GM18508 (cell line): ENCODE measurements around the gene GSTM2.
"Not testable (repeated sequence)": the region's sequence is repeated elsewhere in the genome, so short reads cannot be mapped to it uniquely, and the experiment has no call there.

Experiments
- ATAC-seq: cut with Tn5 transposase; IDR thresholded peaks from one replicate; pipeline ENCODE4 v1.9.1; 2021; ENCODE audit warnings: moderate number of reproducible peaks; ENCODE audit not compliant: insufficient read depth, unreplicated experiment

GSTM2 gene

DNA sequence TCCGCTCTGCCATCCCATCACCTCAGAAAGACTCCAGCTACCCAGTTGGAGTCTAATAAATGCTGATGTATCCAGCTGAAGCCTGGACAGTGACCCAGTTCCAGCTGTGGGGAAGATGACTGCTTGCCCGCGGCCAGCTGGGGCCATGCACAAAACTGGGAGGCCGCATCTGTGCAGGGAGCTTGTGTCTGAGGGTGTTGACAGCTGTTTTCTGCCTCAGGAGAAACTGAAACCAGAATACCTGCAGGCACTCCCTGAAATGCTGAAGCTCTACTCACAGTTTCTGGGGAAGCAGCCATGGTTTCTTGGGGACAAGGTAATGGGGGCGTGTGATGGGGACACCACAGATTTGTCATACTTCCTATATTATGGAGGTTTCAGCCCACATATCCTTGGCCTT is 3.2 kb downstream of the GSTM2 start:
- ATAC-seq: no peak

GRCh38 chr1:109673861-109674260 is 6.0 kb downstream of the GSTM2 start:
- ATAC-seq: not testable (repeated sequence)

DNA sequence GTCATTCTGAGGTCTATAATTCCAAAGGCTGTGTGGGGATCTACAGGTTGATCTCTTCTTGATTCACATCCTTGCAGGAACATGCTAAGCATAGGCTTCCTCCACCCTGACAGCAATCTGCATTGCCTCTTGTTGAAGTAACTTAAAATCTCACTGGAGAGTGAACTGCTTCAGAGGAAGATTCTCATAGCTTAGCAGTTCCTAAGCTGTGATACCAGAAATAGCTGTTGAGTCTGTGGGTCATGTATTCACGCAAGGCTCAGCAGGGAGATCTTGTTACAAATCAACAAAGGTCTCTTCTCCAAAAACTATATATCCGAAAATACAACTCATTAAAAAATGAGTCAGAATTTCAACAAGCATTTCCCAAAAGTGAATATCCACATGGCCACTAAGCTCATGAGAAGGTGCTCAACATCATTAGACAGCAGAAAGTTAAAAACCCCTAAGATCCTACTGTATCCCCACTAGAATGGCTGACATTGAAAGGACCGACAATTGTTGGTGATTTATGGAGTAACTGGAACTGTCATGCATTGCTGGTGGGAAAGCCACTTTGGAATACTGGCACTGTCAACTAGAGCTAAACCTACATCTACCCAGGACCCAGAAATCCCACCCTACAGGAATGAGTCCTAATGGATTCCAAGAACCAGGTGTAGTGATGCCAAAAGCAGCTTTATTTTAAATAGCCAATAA is 9.0 kb downstream of the GSTM2 start:
- not testable (repeated sequence) for ATAC-seq

DNA sequence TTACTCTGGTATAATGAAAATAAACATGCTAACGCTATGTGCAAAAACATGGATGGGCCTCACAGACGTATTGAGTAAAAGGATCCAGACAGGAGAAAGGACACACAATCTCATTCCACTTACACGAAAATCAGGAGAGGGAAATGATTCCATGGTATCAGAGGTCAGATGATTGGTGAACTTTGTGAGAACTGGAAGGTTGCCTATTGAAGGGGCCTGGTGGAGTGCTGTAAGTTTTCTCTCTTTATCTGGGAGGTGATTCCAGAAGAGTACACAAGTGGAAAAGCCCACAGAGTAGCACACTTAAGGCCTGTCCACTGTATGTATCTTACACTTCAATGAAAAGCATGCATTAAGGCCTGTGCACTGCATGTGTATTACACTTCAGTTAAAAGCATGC is 9.6 kb downstream of the GSTM2 start:
- no peak for ATAC-seq

- ATAC-seq: not testable (repeated sequence)
Measured at GRCh38 chr1:109678637-109679036, 10.8 kb downstream of the GSTM2 start.

GRCh38 chr1:109684777-109685176 is 16.9 kb downstream of the GSTM2 start:
- not testable (repeated sequence) for ATAC-seq

GRCh38 chr1:109685399-109685798 is 17.5 kb downstream of the GSTM2 start:
- not testable (repeated sequence) for ATAC-seq

DNA sequence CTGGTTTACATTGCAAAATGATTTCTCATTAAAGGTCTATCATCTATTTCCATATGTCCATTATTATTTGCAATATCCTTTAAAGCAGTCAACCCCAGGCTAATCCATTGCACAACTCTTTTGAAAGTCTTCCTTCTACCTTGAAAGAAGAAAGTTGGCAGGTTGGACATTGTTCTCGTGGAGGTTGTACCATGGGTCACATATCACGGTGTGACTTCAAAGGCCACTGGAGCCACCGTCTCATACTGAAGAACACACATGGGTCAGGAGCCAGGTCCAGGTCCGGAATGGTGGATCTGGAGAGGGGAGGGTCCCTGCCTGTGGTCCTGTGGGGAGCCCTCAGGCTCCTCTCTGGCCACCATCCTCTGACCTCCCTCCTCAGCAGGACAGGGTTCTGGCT is 18.0 kb downstream of the GSTM2 start:
- ATAC-seq: not testable (repeated sequence)

DNA sequence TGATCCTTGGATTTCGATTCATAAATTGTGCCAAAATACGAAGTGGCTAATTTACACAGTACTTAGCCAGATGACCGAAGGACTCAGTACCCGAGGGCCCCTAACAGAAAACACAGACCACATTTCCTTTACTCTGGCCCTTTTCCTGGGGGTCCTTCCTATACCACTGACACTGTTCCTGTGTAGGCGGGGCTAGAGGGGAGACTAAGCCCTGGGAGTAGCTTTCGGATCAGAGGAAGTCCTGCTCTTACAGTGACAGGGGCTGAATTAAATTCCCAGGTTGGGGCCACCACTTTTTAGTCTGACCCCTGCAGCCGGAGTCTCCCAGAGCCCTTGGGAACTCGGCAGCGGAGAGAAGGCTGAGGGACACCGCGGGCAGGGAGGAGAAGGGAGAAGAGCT is 19.3 kb downstream of the GSTM2 start:
- not testable (repeated sequence) for ATAC-seq

- ATAC-seq: no peak
Measured at GRCh38 chr1:109687641-109688499, 20.0 kb downstream of the GSTM2 start, which contains the start of gene GSTM1. TSS of gene GSTM1 (plus strand) at chr1:109687817. CDS start at chr1:109687874, 57 bp downstream.

GRCh38 chr1:109689844-109690405 is 22.1 kb downstream of the GSTM2 start:
- ATAC-seq: no peak

DNA sequence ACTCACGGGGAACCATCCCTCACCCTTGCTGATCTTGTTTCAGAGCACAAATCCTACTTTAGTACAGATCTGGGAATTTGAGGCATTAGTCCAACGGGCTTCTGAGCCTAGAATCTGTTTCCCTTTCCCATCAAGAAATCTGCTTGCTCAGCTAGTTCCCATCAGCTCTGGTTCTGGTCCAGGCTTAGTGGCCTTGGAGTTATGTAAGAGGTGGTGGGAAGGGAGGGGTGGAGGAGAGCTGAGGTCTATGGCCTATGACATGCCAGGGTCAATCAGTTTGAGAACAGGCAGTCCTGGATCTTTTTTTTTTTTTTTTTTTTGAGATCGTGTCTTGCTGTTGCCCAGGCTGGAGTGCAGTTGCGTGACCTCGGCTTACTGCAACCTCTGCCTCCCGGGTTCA is 23.9 kb downstream of the GSTM2 start:
- ATAC-seq: no peak

GRCh38 chr1:109694400-109694799 is 26.5 kb downstream of the GSTM2 start:
- not testable (repeated sequence) for ATAC-seq

- not testable (repeated sequence) for ATAC-seq
Measured at GRCh38 chr1:109695138-109695537, 27.3 kb downstream of the GSTM2 start.

- ATAC-seq: no peak
Measured at GRCh38 chr1:109697066-109697465, 29.2 kb downstream of the GSTM2 start.

DNA sequence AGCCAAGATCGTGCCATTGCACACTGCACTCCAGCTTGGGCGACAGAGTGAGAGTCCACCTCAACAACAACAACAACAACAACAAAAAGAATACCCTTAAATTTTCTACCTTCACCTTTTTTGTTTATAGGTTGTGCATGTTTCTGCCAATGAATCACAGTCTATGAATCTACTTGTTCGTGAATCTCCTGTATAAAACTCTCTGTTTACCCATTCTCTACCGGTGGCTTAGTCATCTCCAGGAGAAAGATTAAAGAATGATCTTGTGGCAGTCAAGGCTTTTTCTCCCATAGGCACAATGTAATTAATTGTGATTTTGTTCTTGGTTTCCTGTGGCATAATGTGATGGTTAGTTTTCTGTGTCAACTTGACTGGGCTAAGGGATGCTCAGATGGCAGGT is 30.0 kb downstream of the GSTM2 start:
- ATAC-seq: not testable (repeated sequence)

DNA sequence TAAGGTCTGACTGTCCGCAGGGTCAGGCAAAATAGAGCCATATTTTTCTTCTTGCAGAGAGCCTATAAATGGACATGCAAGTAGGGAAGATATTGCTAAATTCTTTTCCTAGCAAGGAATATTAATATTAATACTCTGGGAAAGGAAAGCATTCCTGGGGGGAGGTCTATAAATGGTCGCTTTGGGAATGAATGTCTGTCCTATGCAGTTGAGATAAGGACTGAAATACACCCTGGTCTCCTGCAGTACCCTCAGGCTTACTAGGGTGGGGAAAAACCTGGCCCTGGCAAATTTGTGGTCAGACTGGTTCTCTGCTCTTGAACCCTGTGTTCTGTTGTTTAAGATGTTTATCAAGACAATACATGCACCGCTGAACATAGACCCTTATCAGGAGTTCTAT is 35.1 kb downstream of the GSTM2 start:
- ATAC-seq: not testable (repeated sequence)

- no peak for ATAC-seq
Measured at GRCh38 chr1:109704173-109704572, 36.3 kb downstream of the GSTM2 start.

DNA sequence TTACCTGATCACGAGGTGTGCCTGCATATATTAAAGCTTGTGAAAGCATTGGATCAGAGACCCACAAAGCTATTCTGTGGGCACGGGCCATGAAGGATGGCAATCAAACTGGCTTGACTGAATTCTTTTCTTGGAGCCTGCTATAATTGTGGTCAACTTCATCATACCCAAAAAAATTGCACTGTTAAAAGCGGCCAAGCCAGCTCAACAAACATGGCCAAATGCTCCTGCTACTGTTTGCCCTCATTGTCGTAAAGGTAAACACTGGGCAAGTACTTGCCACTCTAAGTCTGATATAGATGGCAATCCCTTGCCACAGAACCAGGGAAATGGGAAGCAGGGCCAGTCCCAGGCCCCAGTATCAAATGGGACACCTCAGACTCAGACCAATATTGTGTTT is 37.6 kb downstream of the GSTM2 start:
- ATAC-seq: no peak

DNA sequence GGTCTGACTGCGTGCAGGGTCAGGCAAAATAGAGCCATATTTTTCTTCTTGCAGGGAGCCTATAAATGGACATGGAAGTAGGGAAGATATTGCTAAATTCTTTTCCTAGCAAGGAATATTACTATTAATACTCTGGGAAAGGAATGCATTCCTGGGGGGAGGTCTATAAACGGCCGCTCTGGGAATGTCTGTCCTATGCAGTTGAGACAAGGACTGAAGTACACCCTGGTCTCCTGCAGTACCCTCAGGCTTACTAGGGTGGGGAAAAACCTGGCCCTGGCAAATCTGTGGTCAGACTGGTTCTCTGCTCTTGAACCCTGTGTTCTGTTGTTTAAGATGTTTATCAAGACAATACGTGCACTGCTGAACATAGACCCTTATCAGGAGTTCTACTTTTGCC is 41.1 kb downstream of the GSTM2 start:
- ATAC-seq: not testable (repeated sequence)

GRCh38 chr1:109709822-109710221 is 42.0 kb downstream of the GSTM2 start:
- ATAC-seq: not testable (repeated sequence)
